COLO668 (cell line): ENCODE measurements around the gene DDR1.
"Not testable (repeated sequence)": the region's sequence is repeated elsewhere in the genome, so short reads cannot be mapped to it uniquely, and the experiment has no call there.

ENCODE experiments used
- DNase-seq: peaks from one replicate; lab custom pipeline; 2025; ENCODE audit not compliant: unreplicated experiment; lab: John Stamatoyannopoulos, UW

DDR1 gene

DNA sequence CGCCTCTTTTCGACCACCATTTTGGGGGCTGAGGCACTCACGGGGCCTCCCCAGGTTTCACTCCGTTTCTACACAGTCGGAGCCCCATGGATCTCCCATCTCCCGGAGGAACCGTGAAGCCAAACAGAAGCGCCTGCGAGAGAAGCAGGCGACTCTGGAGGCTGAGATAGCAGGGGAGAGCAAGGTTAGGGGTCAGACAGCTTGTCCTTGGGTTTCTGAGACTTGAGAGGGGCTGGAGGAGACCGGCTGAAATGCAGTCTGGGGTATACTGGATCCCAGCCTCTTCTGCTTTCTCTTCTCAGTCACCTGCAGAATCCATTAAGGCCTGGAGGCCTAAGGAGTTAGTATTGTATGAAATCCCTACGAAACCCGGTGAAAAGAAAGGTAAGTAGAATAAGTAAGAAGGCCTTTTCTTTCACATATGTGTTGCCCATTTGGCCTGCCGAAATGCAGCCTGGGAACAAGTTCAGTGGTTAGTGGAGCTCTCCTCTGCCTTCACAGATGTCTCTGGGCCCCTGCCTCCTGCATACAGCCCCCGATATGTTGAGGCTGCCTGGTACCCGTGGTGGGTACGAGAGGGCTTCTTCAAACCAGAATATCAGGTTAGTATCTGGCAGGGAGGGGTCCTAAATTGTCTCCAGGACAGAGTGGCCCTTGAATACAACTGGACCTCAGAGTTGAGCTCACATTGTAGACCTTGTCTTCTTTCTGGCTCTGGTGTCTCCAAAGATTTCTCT, 30.7 kb downstream of the DDR1 start:
- DNase-seq = peak; percentile 9

DNA sequence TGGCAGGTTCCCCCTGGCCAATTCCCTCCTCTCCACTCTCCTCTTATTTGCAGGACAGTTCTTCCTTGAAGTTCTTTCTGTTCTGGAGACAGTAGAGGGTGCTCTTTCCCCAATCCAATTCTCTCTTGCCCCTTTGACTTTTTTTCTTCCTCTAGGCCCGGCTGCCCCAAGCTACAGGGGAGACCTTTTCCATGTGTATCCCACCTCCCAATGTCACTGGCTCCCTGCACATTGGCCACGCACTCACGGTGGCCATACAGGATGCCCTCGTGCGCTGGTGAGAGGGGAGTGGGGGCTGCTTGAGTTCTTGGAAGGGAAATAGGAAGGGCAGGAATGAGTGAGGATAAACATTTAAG, 31.2 kb downstream of the DDR1 start:
- DNase-seq = peak; percentile 4

DNA sequence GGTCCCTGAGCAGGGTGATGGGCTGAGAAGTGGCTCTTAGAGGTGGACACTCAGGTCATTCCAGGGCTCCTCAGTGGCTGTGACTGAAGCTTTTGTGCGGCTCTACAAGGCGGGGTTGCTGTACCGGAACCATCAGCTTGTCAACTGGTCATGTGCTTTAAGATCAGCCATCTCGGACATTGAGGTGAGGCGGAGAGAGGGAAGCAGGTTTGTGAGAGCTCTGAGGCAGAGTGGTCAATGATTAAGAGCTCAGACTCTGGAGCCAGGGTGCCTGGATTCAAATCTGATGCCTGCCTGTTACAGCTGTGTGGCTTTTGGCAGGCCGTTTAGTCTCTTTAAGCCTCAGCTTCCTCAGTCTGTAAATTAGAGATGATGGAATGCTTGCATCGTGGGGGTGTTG, 32.7 kb downstream of the DDR1 start:
- DNase-seq = no peak

DNA sequence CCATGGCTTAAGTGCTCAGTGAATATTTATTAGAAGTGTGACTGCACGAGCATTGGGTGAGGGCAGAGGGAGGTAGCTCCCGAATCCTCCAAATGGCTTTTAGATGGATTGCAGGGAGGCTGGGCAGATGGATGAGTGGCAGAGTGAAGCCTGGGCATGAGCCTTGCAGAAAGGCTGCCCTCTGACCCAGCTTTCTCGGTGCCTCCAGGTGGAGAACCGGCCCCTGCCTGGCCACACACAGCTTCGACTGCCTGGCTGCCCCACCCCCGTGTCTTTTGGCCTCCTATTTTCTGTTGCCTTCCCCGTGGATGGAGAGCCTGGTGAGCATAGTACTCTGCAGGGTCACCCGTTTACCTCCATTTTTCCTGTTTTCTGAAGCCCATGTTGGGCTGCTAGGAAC, 33.2 kb downstream of the DDR1 start:
- no peak for DNase-seq

DNA sequence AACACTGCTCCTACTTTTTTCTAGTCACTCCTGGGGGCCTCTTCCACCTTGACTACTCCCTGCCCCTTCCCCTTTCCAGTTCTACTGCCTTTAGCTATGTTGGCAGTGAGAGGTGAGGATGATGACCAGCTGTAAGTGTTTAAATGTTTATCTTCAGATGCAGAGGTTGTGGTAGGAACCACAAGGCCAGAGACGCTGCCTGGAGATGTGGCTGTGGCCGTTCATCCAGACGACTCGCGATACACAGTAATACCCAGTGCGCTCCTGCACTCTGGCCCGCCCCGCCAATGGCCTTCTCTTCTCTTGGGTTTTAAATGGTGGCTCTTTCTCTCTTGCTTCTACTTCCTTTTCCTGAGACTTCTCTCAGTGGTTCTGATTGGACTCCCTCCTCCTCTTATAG, 34.4 kb downstream of the DDR1 start:
- DNase-seq = no peak

DNA sequence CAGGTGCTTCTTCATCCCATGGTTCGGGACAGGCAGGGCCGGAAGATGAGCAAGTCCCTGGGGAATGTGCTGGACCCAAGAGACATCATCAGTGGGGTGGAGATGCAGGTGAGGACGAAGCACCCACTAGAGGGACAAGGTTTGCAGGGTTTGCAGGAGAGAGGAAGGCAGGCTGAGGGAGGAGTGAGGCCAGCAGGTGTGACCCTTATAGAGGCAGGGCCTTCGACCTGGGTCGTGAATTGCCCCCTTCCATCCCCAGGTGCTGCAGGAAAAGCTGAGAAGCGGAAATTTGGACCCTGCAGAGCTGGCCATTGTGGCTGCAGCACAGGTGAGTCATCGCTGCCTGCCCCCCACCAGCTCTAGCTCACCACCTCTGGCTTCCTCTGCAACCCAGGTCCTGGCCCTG, 38.1 kb downstream of the DDR1 start:
- DNase-seq = no peak

DNA sequence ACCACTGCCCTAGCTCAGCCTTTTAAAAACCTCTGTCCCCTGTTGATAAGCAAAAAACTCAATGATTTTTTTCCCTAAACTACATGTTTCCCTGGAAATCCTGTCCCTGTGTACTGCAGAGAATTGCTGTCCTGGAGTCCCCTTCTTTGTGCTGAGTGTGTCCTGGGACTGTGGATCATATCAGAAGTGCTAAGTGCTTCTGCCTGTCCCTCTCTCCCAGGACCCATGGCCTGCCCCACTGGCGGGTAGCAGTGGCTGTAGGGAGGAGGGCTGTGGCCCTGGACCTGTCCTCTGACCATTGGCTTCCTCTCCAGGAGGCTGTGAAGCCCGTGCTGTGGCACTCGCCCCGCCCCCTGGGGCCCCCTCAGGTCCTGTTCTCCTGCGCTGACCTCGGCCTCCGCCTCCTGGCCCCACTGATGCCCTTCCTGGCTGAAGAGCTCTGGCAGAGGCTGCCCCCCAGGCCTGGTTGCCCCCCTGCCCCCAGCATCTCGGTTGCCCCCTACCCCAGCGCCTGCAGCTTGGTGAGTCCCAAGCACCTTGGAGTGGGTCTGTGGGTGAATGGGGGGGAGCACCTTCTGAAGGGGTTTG, 39.8 kb downstream of the DDR1 start:
- DNase-seq = not testable (repeated sequence)

DNA sequence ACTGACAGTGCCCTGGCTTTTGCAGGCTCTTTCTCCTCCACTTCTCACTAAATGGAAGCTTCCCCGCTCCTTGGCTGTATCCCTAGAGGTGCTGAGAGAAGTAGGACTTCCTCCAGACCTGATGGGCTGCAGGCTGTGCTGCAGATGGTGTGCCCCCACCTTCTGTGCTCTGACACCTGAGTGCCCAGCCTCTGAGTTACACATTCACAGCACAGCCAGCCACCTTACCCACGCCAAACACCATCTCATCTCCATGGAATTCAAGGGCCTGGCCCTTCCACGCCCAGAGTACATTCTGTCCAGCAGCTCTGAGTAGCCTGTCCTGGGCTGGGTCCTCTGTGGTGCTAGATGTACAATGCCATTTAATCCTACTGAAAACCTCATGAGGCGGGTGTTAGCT, 42.3 kb downstream of the DDR1 start:
- no peak for DNase-seq

DNA sequence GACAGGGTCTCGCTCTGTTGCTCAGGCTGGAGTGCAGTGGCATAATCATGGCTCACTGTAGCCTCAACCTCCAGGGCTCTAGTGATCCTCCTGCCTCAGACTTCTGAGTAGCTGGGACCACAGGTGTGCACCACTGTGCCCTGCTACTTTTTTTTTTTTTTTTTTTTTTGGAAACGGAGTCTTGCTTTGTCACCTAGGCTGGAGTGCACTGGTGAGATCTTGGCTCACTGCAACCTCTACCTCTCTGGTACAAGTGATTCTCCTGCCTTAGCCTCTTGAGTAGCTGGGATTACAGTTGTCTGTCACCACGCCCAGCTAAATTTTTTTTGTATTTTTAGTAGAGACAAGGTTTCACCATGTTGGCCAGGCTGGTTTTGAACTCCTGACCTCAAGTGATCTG, 42.8 kb downstream of the DDR1 start:
- DNase-seq = not testable (repeated sequence)

DNA sequence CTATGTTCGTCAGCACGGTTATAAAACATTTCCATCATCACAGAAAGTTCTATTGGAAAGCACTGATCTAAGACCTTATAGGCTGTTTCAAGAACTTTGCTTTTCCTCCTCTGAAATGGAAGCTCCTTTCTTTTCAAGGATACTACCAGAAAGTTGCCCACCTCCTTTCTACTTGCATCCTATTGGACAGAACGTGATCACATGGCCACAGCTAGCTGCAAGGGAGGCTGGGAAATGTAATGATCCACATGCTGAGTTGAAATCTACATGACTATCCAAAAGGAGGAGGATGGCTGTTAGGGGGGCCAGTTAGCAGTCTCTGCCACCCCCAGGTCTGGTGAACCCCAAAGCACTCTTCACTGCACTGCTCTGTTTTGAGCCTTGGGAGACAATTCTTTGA, 44.4 kb downstream of the DDR1 start:
- DNase-seq = no peak

DNA sequence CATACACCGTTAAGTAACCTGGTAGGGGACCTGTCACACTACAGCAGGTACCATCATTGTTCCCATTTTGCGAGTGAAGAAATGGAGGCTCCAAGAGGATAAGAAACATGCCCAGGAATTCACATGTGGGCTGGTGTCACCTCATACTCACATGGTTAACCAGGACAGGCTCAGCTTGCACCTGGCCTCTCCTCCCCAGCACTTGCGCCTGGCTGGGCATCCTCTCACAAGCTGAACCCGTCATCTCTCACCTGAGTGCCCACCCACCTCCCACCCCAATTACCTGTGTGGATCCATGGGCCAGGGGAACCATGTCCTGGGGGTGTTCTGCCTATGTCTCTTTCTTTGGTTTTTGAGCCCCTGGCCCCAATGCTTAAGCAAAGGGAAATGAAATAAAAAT, 46.2 kb downstream of the DDR1 start:
- DNase-seq = no peak

DNA sequence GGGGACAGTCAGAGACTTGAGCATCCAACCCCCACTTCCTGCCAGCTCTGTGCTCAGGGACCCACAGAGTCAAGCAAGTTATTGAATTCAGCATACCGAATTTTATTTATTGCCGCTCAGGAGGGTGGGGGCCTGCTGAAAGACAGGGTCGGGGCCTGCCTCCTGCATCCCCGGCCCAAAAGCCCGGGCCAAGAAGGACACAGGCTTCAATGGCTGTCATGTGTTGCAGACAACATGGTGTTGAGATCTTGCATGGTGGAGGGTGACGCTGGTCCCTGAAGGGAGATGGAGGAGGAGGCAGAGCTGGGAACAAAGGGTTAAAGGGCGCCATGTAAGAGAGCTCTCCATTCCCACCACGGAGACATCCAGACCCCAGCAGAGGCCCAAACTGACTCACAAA, 47.0 kb downstream of the DDR1 start:
- DNase-seq = no peak

DNA sequence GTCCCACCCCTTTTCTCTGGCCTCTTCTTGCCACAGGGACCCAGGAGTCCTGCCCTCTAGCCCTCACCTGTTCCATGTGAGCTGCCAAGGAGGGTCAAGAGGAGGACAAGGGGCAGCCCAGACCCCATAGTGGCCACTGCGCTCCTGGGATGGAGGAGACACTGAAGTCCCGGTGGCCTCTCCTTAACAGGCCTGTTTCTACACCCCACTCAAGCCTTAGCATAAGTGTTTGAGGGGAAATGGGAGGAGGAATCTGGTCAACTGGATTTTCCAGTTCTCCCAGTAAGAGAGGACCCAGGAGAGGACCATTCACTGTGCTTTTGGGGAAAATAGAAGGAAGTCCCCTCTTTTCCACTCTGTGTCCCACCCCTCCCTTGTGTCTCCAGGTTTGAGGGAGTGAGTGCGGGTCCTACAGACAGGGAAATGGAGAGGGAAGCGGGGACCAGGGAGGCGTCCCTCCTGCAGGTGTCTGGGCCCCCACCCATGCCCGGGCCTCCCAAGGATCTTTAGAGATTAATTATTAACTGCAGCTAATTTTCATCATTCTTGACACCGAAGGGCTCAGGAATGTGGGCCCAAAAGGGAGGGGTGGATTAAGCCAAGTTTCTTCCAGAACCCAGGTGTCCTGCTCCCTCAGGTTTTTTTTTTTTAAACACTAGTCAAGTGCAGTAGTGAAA, 47.8 kb downstream of the DDR1 start, which contains the start of gene SFTA2:
Gene SFTA2, minus strand, starts transcription at position 202 of the 677 bp plus-strand sequence. Its CDS starts 74 bp downstream, at position 128.
- DNase-seq = no peak

DNA sequence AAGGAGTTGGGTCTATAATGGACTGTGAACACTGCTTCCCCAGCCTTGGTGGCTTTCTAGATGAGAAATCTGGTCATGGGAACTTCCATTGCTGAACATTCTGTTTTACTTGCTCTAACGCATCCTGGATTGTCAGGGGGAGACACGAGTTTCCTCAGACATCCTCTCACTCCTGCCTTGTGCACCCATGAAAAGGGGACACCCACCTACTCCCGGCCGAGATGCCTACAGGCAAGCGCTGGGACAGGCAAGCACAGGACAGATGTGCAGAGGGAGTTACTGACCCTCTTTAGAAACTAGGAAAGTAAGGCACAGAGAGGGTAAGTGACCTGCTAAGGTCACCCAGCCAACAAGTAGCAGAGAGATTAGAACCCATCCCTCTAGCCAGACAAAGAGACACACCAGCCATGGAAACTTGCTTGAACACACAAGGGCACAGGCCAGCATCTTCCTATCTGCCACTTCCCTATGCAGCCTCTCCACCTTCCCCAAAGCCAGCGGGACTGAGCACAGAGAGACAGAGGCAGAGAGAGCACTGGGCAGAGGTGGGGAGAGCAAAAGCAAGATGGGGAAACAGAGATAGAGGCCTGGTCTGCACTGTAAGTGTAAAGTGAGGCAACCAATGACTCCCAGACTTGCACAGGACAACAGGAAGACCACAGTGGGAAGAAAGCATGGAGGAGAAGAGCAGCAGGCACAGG, 48.5 kb downstream of the DDR1 start:
- no peak for DNase-seq

DNA sequence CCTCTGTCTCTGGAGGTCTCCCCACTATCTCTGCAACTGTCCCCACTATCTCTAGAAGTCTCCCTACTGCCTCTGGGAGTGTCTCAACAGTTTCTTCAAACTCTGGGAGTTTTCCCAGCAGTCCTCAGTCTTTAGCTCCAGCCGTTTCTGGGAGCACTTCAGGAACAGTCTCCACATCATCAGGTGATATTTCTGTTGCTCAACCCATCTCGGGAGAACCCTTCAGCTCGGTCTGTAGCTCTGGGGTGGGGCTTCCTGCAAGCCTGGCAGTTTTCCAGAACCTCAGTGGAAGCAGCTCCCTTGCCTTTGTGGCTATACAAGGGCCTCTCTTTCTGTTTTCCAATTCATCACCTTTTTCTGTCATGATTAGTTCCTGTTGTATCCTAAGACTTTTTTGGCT, 50.7 kb downstream of the DDR1 start:
- no peak for DNase-seq

DNA sequence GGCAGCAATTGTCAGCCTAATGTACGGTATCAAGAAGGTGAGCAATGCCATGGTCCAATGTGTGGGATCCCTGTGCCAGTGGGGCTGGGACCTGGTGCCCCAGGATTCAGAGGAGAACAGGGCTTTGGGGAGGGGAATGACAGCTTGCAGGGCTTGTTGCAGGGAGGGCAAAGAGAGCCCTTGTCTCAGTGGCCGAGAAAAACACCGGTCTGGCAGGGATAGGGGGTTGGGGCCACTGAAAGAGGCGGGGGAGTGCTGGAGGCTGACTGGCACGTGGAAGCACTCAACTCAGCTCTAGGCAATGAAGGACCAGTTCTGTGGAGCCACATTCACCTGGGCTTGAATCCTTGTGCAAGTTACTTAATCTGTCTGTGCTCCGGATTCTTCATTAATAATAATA, 52.9 kb downstream of the DDR1 start:
- no peak for DNase-seq

DNA sequence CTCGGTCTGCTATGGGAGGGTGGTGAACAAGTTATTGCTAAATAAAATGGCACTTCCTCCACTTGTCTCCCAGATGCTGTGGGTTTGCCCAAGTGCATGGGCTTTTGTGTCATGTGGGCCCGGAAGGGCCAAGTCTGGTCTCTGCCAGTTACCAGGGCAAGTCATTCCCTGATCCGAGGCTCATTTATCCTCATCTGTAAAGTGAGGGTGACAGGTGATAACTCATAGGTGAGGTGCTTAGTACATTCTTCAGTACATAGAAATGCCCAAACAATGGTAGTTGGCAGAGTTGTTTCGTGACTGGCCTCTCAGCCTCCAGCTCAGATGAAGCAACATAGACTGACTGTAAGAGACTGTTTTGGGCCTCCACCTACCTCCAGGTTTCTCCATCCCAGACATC, 54.4 kb downstream of the DDR1 start:
- DNase-seq = no peak

DNA sequence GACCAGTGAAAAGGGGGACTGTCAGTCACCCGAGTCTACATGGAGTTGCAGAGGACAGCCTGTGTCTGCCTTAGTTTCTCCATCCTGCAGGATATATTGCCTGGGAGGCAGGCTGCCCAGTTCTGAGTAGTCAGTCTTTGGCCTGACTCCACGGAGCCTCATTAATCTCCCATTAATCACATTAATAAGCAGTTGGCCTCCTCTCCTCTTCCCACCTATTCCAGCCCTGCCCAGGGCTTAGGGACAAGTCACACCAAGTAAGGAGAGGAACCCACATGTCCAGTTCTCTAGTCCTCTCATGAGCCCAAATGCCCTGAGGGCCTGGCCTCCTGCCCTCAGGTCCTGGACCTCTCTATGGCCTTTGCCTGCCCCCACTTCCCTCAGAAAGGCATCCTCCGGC, 55.2 kb downstream of the DDR1 start:
- DNase-seq = no peak

DNA sequence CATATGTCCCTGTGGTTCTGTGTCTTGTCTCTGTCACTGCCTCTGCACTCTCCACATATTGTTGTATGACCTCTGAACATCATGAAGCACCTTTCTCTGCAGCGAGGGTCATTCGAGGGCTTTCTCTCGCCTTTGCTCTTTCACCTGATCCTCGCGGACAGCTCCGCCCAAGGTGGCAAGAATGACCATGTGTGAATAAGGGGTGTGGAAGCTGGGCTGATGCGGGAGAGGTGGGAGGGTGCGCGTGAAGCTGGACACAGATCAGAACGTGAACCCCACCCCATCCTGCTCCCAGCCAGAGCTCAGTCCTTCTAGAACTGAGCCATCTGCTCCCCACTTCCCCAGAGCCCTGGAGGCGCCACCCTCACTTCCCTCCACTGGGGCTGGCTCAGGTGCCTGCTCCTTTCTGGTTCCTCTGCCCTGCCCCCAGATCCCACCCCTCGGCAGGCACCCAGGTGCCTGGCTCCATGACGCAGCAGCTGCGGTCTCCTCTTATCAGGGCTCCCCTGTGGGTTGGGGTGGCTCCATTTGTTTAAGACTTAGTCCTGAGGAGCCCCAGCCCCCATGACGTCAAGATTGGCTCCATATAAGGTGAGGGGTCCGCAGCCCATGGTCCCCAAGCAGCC, 56.2 kb downstream of the DDR1 start, which contains the start of gene MUCL3:
Gene MUCL3, plus strand, starts transcription at position 613 of the 626 bp plus-strand sequence. CDS start 27 bp downstream, outside the sequence.
- DNase-seq = no peak

DNA sequence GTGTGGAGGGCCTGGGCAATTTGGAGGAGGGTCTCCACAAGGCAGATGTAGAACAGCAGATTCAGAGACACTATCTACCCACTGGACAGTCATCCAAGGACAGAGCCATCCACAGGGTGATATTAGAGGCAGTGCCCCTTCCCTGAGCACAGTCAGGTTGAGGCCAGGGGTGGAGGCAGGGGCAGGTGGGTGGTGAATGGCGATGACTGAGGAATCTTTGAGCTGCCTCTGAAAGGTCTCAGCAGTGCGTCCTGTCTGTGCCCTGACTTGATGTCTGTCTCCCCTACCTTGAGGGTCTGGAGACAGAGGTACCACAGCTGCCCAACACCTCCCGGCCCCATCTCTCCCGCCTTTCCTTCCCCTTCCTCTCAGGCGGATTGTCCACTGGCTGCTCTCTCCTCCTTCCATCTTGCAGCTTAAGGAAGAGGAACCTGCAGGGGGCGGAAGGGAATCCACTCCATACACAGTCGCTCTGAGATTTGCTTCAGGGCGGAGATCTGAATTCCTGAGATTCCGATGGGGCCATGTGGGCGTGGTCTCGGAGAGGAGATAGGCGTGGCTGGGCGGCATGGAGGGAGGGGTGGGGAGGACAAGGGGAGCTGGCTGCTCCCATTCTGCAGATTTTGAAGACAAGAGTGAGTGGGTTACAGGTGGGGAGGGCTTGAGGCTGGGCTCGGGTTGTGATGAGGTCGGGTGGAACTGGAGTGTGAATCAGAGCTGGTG, 58.2 kb downstream of the DDR1 start:
- DNase-seq = no peak

DNA sequence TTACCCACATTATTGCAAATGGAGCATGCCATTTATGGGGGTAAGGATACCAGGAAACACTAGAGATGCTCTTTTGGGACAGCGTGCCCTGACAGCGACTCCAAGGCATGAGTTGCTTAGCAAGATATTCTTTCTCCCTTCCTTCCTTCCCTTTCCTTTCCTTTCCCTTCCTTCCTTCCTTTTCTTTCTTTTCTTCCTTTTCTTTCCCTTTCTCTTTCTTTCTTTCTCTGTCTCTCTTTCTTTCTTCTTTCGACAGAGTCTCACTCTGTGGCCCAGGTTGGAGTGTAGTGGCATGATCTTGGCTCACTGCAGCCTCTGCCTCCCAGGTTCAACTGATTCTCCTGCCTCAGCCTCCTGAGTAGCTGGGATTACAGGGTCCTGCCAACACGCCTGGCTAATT, 59.7 kb downstream of the DDR1 start:
- no peak for DNase-seq
